NCI-H82 treated with DMSO at 0.1 percent for 48 hours (cell line): ENCODE data around the gene PRSS21.
A peak's percentile ranks its signal among the peaks of the same experiment; 100 is the strongest.

Source experiments
- DNase-seq: peaks from one replicate; lab custom pipeline; 2025; ENCODE audit not compliant: unreplicated experiment; lab: John Stamatoyannopoulos, UW

Gene PRSS21, protein sequence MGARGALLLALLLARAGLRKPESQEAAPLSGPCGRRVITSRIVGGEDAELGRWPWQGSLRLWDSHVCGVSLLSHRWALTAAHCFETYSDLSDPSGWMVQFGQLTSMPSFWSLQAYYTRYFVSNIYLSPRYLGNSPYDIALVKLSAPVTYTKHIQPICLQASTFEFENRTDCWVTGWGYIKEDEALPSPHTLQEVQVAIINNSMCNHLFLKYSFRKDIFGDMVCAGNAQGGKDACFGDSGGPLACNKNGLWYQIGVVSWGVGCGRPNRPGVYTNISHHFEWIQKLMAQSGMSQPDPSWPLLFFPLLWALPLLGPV

DNA sequence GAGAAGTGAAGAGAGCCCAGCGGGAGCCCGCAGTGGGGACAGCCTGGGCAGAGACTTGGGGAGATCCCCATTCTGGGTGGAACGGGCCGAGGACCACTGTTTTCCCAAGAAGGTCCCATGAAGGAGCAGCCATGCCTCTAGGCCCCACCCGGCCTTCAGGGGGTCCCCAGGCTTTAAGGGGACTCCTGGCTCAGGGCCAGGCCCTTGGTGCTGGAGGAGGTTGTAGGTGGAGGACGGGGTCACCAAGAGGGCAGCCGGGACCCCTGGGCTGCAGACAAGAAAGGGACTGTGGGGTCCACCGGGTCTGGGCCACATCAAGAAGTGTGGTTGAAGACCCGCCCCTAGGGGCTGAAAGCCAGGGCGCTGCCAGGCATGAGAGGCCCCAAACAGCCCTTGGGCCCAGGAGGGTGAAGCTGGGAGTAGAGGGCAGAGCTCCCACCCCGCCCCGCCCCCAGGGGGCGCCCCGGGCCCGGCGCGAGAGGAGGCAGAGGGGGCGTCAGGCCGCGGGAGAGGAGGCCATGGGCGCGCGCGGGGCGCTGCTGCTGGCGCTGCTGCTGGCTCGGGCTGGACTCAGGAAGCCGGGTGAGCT lies at the start of gene PRSS21:
Gene PRSS21, plus strand, starts transcription at position 487 of the 589 bp plus-strand sequence. Its CDS starts 32 bp downstream, at position 519.
- no peak for DNase-seq

DNA sequence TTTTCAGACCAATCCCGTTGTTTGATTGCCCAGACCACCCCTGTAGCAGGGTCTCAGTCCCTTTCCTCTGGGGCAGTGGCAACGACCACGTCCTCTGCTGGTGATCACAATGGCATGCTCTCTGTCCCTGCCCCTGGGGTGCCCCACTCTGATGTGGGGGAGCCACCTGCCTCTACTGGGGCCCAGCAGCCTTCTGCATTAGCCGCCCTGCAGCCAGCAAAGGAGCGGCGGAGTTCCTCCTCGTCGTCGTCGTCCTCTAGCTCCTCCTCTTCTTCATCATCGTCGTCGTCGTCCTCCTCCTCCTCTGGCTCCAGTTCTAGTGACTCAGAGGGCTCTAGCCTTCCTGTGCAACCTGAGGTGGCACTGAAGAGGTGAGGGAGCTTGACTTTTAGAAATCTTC lies 49.1 kb upstream of the PRSS21 start:
- DNase-seq: no peak

DNA sequence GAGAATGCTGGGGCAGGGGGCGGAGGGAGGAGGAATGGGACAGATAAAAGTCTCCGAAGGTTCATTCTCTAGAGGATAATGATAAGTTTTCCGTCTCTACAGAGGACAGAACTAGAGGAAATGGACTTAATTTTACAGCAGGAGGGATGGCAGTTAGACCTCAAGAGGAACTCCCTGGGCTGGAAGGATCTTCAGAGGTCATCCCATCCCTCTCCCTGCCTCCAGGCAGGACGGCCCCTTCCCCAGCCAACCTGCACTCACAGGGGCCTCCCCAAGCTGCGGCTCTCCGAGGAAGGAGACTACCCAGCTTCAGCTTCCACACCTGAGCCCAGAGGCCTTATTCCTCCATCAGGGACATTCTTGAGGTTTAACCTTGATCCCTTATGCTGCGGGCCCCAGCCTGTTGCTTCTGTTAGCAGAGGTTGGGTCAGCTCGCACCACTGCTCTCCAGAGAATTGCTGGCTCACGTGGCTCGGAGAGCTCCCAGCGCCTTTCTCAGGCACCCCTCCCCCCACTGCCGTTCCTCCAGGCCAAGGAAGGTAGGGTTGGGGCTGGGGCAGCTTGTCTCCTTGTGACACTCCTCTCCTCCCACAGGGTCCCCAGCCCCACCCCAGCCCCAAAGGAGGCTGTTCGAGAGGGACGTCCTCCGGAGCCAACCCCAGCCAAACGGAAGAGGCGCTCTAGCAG lies 48.5 kb upstream of the PRSS21 start:
- DNase-seq: no peak

DNA sequence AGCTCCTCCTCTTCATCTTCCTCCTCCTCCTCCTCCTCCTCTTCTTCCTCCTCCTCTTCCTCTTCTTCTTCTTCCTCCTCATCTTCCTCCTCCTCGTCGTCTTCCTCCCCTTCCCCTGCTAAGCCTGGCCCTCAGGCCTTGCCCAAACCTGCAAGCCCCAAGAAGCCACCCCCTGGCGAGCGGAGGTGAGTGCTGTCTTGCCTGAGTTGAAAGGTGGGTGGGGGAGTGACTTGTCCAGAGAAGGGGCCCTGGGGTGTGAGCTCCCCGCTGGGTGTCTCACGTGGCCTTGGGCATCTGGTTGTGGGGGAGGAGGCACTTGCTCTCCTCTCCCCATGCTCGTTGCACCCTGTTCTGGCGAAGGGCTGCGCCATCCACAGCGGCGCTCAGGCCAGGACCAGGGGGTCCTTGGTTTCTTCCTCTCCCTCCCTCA lies 47.9 kb upstream of the PRSS21 start:
- DNase-seq: no peak

DNA sequence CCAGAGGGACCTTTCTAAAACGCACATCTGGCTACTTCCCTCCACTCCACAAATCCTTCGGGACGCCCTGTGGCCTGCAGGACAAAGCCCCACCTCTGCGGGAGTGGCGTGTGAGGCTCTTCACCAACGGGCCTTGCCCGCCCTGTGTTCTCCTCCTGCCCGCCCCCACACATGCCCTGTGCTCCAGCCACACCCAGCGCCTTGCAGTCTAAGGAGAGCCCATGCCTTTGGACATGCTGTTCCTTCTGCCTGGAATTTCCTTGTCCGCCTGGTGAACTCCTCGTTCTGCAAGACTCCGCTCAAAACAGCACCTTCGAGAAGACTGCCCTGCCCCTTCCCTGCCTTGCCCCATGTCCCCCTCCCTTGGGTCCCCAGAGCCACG lies 47.4 kb upstream of the PRSS21 start:
- no peak for DNase-seq

DNA sequence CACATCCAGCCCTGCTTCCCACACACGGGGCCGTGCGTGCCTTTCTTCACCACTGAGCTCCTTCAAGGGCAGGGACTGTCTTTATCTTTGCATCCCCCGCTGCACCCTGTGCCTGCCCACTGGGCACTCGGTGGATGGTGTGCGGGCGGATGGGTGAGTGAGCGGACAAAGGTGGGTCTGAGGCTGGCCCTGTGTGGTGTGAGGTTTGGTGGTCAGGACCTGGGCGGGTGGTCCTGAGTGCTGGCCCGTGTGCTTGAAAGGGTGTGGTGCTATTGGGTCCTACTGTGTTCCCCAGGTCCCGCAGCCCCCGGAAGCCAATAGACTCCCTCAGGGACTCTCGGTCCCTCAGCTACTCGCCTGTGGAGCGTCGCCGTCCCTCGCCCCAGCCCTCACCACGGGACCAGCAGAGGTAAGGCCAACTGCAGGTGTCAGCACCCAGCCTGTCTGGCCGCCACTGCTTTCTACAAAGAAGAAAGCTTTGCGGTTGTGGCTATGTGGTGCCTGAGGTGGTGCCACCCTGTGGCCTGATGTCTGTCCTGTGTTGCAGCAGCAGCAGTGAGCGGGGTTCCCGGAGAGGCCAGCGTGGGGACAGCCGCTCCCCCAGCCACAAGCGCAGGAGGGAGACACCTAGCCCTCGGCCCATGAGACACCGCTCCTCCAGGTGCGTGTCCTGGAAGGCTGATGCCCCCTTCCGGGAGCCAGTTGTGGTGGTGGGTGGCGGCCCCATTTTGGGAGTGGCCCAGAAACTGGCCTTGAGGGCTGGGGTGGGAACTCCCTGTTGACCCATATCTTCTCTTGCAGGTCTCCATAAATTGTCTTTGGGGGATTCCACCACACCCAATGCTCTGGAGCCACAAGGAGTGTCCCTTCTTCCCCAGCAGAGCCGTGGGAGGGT lies 46.7 kb upstream of the PRSS21 start:
- no peak for DNase-seq

DNA sequence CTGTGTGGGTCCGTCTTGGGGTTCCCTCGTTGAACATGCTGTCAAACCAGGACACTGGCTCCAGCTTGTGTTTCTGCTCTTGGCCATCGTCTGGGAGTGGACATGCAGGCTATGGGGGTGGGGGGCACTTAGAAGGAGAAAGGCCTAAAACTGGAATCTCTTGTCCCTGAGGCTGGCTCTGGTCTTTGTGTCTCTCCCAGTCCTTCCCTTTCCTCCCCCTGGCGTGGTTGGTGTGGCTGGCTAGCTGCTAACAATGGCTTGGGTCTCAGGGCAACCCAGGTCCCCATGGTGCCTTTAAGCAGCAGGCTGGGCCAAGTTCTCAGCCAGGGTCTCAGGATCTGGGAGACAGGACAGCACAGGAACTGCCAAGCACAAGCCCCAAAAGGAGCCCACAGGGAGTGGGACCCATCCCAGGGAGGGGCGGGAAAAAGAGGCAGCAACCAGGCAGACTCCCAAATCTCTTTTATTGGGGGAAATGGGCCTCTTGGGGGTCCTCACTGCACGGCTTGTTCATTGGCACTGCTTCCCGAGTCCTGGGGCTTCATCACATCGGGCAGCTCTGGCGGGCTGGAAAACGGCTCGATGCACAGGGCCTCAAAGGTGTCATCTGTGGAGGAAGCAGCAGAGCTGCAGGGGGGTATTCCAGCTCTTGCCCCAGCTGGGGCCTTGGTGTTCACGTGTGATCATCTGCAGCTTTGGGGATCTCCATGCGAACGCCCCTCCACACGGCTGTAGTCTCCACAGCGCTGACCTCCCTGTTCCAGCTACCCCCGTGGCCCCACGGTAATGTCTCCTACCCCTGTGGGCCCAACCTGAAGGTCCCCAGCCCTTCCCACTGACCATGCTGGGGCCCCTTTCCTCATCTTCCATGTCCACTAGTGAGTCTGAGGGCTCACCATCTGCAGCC lies 45.3 kb upstream of the PRSS21 start:
- DNase-seq: no peak

DNA sequence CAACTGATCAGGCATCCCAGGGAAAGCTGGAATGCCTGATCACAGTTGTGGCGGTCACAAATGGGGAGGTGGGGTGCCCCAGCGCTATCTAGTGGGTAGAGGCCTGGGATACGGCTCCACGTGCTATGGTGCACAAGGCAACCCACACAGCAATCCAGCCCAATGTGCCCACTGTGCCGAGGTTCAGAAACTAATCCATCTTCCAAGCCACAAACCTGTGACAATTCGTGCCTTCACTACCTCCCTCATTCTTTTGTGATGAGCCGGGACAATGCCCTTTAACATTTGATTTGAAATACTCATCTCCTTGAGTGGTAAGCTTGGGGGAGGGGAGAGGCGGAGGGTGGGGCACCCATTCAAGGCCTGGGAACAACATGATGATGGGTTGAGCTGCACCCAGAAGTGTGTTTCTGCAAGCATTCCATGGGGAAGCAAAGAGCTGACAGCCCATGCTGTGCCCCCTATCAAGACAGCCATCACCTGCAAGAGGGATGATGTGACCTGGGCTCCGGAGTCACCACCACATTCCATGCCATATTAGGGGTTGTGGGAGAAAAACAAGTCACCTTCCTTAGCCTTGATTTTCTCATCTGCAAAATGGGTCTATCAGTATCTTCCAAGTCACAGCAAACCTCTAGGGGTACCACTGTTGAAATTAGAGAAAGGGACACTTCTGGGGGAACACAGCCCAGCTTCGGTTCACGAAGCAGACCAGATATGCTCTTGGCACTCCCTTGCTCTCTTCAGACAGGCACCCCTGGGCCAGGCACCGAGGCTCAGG lies 43.7 kb upstream of the PRSS21 start:
- DNase-seq: no peak

DNA sequence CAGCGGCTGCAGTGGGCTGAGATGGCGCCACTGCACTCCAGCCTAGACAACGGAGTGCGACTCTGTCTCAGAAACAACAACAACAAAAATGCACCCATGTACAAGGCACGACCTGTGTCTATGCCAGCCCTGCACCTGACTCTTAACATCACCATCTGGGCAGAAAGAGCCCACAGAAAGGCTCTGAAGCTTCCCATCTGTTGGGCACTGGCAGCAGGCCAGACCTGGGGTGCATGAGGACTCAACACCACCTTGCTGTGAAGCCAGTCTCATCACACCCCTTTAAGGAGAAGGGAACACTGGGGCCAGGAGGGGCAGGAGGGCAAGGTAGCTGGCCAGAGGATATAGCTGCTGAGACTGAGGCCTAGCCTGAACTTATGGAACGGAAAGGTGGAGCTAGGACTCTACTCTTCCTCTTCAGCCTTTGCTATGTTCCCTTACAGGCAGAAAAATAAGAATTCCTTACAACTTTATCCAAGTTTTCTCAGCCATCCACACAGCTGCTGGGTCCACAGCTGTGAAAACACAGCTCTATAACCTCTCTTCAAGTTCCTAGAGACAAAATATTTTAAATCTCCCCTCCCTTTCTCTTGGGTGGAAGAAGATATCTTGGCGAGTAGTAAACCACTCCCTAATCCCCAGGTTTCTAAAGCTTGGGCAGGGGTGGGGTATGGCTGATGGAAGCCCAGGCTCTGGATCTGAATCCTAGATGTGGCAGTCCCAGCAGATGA lies 42.7 kb upstream of the PRSS21 start:
- DNase-seq: no peak

DNA sequence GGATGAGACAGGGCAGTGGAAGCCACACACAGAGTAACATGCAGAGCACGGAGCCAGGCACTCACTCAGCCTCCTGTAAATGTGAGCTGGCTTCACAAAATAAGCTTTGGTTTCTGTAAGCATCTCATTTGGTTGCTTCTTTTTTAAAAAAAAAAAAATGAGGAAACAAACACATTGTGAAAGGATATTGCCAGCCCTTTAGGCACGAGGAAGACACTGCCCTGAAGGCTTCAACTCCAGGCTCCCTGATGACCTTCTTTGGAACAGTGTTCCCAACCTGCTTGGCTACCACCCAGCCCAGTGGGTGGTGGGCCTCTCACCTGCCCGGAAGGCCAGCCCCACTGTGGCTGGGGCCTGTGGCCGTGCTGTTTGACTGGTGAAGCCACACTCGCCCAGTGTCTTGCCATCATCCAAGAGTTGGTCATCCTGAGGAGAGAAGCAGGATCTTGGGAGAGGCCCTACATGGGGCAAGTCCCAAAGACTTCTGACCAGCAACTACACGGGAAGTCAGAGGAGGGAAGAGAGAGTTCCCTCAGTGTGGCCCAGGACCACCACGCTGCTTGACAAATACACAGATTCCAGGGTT lies 41.8 kb upstream of the PRSS21 start:
- no peak for DNase-seq

DNA sequence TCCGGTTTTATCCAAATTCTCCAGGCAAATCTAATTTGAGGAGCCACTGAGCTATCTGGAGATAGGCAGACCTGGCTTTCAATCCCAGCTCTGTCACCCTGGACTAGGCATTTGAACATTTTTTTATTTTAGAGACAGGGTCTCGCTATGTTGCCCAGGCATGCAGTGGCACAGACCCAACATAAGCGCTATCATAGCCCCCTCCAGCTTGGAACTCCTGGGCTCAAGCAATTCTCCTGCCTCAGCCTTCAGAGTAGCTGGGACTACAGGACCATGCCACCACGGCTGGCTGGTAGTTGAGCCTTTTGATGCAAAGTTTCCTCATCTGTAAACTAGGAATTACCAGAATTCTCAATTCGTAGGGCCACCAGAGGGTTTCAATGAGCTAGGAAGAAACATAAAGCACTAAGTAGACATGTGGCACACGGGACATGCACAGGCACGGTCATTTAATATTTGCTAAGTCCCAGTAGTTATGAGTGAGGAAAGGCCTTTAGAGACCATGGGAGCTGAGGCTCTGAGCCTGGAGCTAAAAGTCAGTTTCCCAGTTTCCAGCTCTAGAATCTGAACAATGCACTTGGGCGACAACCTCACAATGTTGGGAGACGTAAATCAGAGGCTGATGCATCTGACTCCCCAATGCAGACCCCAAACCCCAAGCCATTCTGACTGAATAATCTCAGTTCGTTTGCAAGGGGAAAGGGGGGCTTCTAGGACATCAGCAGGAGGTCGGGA lies 41.1 kb upstream of the PRSS21 start:
- DNase-seq: no peak

DNA sequence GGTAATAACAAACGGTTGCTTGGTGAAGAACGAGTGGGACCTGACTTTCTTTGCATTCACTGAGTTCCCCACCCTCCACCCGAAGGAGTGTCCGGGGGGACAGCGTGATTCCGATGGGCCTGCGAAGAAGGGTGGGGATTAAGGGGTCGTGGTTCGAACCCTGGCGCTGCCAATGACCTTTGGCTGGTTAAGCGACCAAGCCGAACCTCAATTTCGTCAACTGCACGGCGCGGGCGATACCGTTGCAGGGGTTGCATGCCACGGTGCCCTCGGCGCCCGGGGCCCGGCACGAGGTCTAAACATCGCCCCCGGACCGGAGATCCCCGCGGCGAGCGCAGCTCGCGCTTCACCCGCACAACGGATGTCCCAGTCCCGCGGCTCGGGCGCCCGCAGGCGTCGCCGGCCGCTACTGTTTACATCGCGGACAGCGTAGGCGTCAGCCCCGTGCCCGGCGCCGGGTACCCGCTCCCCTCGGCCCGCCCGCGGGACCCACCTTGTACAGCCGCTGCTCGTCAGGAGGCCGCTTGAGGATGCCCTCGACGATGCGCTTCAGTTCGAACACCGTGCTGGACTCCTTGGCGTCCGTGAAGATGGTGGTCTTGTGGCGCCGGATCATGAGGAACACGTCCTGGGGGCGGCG lies 40.4 kb upstream of the PRSS21 start:
- no peak for DNase-seq

DNA sequence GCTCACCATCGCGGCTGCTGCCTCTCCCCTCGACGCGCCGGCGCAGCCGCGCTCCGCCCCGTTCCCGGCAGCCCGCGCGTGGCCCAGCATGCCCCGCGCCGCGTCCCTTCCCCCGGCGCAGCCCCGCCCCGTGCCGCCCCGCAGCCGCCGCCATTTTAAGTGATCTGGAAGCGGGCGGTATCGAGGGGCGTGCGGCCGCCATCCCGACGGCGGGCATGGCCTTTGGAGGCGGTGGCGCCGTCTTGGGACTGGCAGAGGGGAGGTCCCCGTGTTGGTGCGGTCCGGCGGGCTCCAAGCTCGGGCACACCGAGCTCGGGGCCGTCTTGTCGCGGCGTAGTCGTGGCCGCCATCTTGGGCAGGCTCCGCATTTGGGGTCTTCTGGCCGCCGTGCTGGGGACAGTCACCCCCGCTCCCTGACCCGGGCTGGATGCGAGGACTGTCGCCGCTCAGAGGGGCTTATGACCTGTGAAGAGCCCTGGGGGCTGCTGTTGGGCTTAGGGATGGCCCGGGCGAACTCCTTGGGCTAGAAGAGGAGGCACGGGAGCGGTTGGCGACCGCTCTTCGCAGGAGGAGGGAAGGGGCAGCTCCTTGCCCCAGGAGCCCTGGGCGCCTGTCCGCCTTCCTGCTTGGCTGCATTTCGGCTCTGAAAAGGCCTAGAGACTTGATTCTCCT lies 39.7 kb upstream of the PRSS21 start, which contains the start of gene ELOB:
Gene ELOB, minus strand, starts transcription at position 50 of the 672 bp plus-strand sequence. Its CDS starts 41 bp downstream, at position 9.
- DNase-seq: peak; percentile 17

DNA sequence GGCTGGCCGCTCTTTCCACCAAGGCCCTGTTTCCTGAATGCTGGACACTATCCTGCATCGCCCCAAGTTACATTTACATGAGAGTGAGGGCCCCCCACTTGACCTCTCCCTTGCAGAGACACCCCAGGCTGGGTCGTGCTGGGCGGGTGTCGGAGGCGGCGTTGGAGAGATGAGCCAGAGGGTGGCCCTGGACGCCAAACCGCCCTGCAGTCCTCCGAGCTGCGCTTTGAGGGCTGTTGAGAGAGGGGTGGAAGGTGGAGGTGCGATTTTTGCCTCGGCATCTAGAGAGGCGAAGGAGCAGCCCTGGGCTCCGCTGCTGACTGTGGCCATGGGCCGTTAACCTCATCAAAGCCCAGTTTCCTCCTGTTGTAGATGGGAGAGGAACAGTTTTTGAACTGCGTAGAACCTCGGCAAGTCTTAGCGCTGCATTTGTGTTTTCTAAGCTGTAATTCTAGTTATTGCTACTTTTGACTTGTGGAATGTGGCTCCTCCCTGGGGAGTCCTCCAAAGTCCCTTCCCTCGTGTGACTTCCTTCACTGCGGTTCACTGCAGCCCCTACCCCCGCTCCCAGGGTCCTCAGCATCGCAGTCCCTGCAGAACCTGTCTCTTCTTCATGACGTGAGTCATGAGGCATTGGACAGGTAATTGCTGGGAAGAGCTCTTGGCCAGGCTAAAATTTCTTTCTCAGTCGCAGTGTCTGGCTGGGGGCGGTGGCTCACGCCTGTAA lies 39.0 kb upstream of the PRSS21 start:
- DNase-seq: no peak

DNA sequence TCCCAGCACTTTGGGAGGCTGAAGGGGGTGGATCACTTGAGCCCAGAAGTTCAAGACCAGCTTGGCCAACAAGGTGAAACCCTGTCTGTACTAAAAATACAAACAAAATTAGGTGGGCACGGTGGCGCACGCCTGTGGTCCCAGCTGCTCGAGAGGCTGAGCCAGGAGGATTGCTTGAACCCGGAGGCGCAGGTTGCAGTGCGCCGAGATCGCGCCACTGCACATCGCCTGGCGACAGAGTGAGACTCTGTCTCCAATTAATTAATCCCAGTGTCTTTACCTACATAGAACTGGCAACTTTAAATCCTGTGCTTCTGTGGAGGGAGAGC lies 38.4 kb upstream of the PRSS21 start:
- no peak for DNase-seq
